ENCODE data around the gene TOR1AIP1. TPM values are rescaled to one million over a fixed set of nuclear protein-coding genes. Genes with fewer than 3 reads are reported as not detected.
"Not testable (repeated sequence)": the region's sequence is repeated elsewhere in the genome, so short reads cannot be mapped to it uniquely, and the experiment has no call there.

The TOR1AIP1 gene
- total and polyA plus RNA-seq, 3 donors from 2014 or later: 62.7 to 72.3 (median 63.7) TPM

DNA sequence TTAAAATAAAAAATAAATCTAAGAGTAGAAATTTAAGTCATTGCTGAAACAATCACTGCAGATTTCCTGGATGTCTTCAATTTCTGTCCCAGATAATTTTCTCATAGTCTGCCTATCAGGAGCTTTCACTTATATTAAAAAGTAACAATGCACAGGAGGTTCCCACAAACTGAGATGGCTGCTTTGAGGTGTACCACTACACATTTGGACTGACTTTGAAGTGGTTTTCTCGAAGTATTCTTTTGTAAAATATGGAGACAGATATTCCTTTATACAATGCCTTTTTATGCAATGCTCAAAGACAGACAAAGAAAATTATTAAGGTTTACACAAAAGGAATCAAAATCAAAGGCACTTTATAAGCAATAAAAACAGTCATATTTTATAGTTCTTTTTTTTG, 29.0 kb upstream of the TOR1AIP1 start:
- no peak overlapping the region for H3K4me3 ChIP-seq
- no peaks in the 10 kb centered on the region for H3K9me3 ChIP-seq
- no peak overlapping the region for H3K27ac ChIP-seq
- no peaks in the 10 kb centered on the region for H3K27me3 ChIP-seq
- 83 to 93% methylated on average over 1 of the region's 1 CpG for WGBS, 2 donors
- peaks cover 4% of the 10 kb centered on the region for H3K36me3 ChIP-seq (ENCODE audit: low read depth, missing control alignments)
- H3K4me1 ChIP-seq: no peaks in the 10 kb centered on the region
- no peak for DNase-seq
- TF ChIP-seq, protein P1, sequence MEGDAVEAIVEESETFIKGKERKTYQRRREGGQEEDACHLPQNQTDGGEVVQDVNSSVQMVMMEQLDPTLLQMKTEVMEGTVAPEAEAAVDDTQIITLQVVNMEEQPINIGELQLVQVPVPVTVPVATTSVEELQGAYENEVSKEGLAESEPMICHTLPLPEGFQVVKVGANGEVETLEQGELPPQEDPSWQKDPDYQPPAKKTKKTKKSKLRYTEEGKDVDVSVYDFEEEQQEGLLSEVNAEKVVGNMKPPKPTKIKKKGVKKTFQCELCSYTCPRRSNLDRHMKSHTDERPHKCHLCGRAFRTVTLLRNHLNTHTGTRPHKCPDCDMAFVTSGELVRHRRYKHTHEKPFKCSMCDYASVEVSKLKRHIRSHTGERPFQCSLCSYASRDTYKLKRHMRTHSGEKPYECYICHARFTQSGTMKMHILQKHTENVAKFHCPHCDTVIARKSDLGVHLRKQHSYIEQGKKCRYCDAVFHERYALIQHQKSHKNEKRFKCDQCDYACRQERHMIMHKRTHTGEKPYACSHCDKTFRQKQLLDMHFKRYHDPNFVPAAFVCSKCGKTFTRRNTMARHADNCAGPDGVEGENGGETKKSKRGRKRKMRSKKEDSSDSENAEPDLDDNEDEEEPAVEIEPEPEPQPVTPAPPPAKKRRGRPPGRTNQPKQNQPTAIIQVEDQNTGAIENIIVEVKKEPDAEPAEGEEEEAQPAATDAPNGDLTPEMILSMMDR (IDR thresholded peaks at IDR 0.05): no peak
- TF ChIP-seq POLR2A (IDR thresholded peaks at IDR 0.05): no peak
- intact Hi-C loops (cut with DNase I; ENCODE audit: low total_unique reads): no loop called here

DNA sequence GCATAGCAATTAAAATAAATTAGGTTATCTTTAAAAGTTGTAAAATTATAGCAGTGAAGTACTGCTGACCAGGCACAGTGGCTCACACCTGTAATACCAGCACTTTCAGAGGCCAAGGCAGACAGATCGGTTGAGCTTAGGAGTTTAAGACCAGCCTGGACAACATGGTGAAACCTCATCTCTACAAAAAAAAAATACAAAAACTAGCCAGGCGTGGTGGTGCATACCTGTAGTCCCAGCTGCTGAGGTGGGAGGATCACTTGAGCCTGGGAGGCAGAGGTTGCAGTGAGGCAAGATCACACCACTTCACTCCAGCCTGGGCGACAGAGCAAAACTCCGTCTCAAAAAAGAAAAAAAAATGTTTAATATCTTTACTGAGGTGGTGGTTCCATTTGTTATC, 26.3 kb upstream of the TOR1AIP1 start:
- H3K27me3 ChIP-seq; H3K4me3 ChIP-seq; H3K27ac ChIP-seq; DNase-seq; H3K4me1 ChIP-seq; H3K36me3 ChIP-seq (ENCODE audit: low read depth, missing control alignments); H3K9me3 ChIP-seq; intact Hi-C loops (cut with DNase I; ENCODE audit: low total_unique reads): not testable (repeated sequence)
- 92 to 94% methylated on average over 4 of the region's 4 CpGs for WGBS, 2 donors

DNA sequence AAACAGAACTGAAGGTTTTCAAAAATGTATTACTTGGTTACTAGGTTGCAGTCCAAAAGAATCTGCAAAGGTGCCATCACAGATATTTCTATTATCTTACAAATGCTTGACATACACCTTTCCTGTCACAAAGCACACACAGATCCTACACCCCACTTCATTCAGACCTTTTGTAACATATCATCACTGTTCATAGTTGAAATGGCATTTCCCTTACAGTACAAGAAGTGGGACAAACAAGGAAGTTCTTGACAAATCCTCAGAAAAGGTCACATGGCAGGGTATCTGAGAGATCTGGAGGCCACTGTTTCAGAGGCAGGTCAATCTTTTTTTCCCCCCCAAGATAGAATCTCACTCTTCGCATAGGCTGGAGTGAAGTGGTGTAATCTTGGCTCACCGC, 25.8 kb upstream of the TOR1AIP1 start:
- H3K27ac ChIP-seq: no peak overlapping the region
- H3K27me3 ChIP-seq: no peaks in the 10 kb centered on the region
- H3K9me3 ChIP-seq: no peaks in the 10 kb centered on the region
- intact Hi-C loops (cut with DNase I; ENCODE audit: low total_unique reads): no loop called here
- no peaks in the 10 kb centered on the region for H3K4me1 ChIP-seq
- TF ChIP-seq POLR2A (IDR thresholded peaks at IDR 0.05): no peak
- TF ChIP-seq, protein P1 (IDR thresholded peaks at IDR 0.05): no peak
- H3K36me3 ChIP-seq (ENCODE audit: low read depth, missing control alignments): peaks cover 4% of the 10 kb centered on the region
- WGBS, 2 donors: 91 to 100% methylated on average over 2 of the region's 2 CpGs
- H3K4me3 ChIP-seq: no peak overlapping the region
- DNase-seq: no peak

DNA sequence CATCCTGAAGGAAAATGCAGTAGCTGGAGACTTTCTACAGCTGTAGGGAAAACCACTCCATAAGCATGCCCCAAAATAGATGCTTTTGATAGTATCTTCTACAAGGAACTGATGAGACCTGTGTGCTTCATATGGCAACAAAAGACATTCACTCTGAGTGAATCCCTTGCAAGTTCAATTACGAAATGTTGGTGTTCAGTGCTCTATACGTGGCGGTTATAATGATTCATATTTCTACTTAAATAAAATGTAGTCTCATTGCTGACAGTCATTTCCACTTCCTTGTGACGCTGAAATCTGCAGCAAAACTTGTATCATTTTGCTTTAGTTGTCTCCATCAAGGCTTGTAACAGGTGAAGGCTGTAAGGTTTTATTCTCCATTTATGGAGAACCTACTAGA, 25.1 kb upstream of the TOR1AIP1 start:
- intact Hi-C loops (cut with DNase I; ENCODE audit: low total_unique reads): no loop called here
- Histone ChIP-seq H3K27ac (no peak overlapping the region), H3K4me3 (no peak overlapping the region), H3K9me3 (no peaks in the 10 kb centered on the region), H3K27me3 (no peaks in the 10 kb centered on the region), H3K4me1 (no peaks in the 10 kb centered on the region), H3K36me3 (ENCODE audit: low read depth, missing control alignments) (peaks cover 4% of the 10 kb centered on the region)
- no peak for DNase-seq
- TF ChIP-seq, protein P1 (IDR thresholded peaks at IDR 0.05): no peak
- no peak for TF ChIP-seq POLR2A (IDR thresholded peaks at IDR 0.05)
- 87 to 93% methylated on average over 4 of the region's 4 CpGs for WGBS, 2 donors

DNA sequence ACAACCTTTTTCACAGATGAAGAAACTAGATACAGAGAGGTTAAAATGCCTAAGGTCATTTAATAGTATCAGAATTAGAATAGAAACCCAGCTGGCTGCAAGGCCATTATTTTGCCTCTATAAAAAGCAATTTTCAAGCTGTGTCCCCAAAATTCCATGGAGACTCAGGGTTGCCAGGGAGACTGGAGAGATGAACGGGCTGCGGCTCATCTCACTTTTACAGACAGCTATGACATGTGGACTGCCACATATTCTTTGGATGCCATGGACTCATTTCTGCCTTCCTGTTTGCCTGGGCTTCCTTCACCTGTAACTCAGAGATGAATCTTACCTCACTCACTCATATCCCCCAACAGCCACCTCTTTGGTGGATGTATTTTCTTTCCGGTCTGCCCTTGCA, 21.4 kb upstream of the TOR1AIP1 start:
- Histone ChIP-seq H3K27me3 (no peaks in the 10 kb centered on the region), H3K9me3 (no peaks in the 10 kb centered on the region), H3K36me3 (ENCODE audit: low read depth, missing control alignments) (no peaks in the 10 kb centered on the region), H3K4me1 (no peaks in the 10 kb centered on the region), H3K27ac (no peak overlapping the region), H3K4me3 (no peak overlapping the region)
- TF ChIP-seq, protein P1 (IDR thresholded peaks at IDR 0.05): no peak
- TF ChIP-seq POLR2A (IDR thresholded peaks at IDR 0.05): no peak
- WGBS, 2 donors: 74 to 82% methylated on average over 3 of the region's 3 CpGs
- no peak for DNase-seq
- intact Hi-C loops (cut with DNase I; ENCODE audit: low total_unique reads): no loop called here

All from testis (tissue), 3 donors.